Esophagus muscularis mucosa (tissue), 3 donors: Measurements from ENCODE around the gene LPAR1.
"Not testable (repeated sequence)": the region's sequence is repeated elsewhere in the genome, so short reads cannot be mapped to it uniquely, and the experiment has no call there.

Experiments used
- POLR2A ChIP-seq: fragments of 450-650 bp; IDR thresholded peaks from one replicate; pipeline ENCODE4 v1.6.1; 2017; ENCODE audit warnings: antibody characterized with exemption, moderate library complexity, mild to moderate bottlenecking, low read depth
- TF ChIP-seq, protein P1 (sequence below), 3 experiments: fragments of 200-600 bp in 2 of 3; fragments of 450-650 bp in 1 of 3; sonication (generic) in 2 of 3; IDR thresholded peaks; one replicate each; pipeline ENCODE4 v1.5.1; 2017 to 2019; ENCODE audit warnings: antibody characterized with exemption in 3 of 3, mild to moderate bottlenecking in 2 of 3, moderate library complexity in 1 of 3

DNA sequence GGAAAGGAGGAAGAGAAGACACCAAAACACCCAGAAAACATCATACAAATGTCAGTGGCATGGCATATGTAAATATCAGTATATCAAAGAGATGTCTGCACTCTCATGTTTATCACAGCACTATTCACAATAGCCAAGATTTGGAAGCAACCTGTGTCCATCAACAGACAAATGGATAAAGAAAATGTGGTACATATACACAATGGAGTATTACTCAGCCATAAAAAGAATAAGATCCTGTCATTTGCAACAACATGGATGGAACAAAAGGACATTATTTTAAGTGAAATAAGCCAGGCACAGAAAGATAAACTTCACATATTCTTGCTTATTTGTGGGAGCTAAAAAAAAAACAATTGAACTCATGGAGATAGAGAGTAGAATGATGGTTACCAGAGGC is 213.1 kb downstream of the LPAR1 start:
- TF ChIP-seq, protein P1, sequence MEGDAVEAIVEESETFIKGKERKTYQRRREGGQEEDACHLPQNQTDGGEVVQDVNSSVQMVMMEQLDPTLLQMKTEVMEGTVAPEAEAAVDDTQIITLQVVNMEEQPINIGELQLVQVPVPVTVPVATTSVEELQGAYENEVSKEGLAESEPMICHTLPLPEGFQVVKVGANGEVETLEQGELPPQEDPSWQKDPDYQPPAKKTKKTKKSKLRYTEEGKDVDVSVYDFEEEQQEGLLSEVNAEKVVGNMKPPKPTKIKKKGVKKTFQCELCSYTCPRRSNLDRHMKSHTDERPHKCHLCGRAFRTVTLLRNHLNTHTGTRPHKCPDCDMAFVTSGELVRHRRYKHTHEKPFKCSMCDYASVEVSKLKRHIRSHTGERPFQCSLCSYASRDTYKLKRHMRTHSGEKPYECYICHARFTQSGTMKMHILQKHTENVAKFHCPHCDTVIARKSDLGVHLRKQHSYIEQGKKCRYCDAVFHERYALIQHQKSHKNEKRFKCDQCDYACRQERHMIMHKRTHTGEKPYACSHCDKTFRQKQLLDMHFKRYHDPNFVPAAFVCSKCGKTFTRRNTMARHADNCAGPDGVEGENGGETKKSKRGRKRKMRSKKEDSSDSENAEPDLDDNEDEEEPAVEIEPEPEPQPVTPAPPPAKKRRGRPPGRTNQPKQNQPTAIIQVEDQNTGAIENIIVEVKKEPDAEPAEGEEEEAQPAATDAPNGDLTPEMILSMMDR (IDR thresholded peaks at IDR 0.05): not testable (repeated sequence)
- TF ChIP-seq POLR2A: not testable (repeated sequence)
